Urinary bladder (tissue), 4 donors: ENCODE measurements around the gene FBRS. TPM values are rescaled to one million over a fixed set of nuclear protein-coding genes. Genes with fewer than 3 reads are reported as not detected.

Experiments used
- DNase-seq: peaks from one replicate; pipeline ENCODE4 v3.0.0-alpha.2; 2015; ENCODE audit errors: extremely low spot score
- H3K27ac ChIP-seq: one replicate; pipeline ENCODE4 v1.5.1; 2013; ENCODE audit warnings: low read depth, mild to moderate bottlenecking, moderate library complexity
- H3K36me3 ChIP-seq: one replicate; pipeline ENCODE4 v1.6.1; 2013; ENCODE audit warnings: mild to moderate bottlenecking, moderate library complexity; ENCODE audit not compliant: insufficient read depth
- H3K4me1 ChIP-seq: one replicate; pipeline ENCODE4 v1.6.1; 2013; ENCODE audit warnings: mild to moderate bottlenecking, moderate library complexity; ENCODE audit not compliant: insufficient read depth
- H3K4me3 ChIP-seq: one replicate; pipeline ENCODE4 v1.5.1; 2013; ENCODE audit warnings: low read depth, low read length
- WGBS: extraction: QIAGEN DNeasy Blood & Tissue Kit; methylation state at CpG from one replicate; pipeline ENCODE4 v1.1.7; 2013; 5-methylcytosine and 5-hydroxymethylcytosine counted together
- polyA plus RNA-seq: library from polyadenylated mRNA; stranded (reverse); fragments of 200-250 nt; gene quantifications from one replicate; pipeline ENCODE4 v1.2.3, GENCODE V29; 2013
- total RNA-seq: library from RNA; depleted of rRNA; stranded (reverse); fragments of >200 nt; gene quantifications from one replicate; pipeline ENCODE4 v1.2.3, GENCODE V29; 2014
- donor health status: healthy with polysubstance abuse.
- donor health status: healthy.

Gene FBRS
- total and polyA plus RNA-seq, 2 donors = 18.8 to 52.3 TPM

GRCh38 chr16:30663820-30664219 lies 5.6 kb downstream of the FBRS start:
- DNase-seq = no peak
- Histone ChIP-seq H3K4me3 (no peak overlapping the region), H3K36me3 (peaks cover 16% of the 10 kb centered on the region), H3K27ac (no peak overlapping the region), H3K4me1 (no peaks in the 10 kb centered on the region)
- 79% methylated on average over 9 of the region's 9 CpGs for WGBS

- 89% methylated on average over 15 of the region's 15 CpGs for WGBS
- Histone ChIP-seq H3K36me3 (peaks cover 16% of the 10 kb centered on the region), H3K4me3 (no peak overlapping the region), H3K4me1 (no peaks in the 10 kb centered on the region), H3K27ac (no peak overlapping the region)
- DNase-seq = no peak
Observed at GRCh38 chr16:30664616-30665109, 6.4 kb downstream of the FBRS start.

- H3K36me3 ChIP-seq = peaks cover 18% of the 10 kb centered on the region
- no peak for DNase-seq
- H3K4me1 ChIP-seq = no peaks in the 10 kb centered on the region
- 88% methylated on average over 22 of the region's 22 CpGs for WGBS
- no peak overlapping the region for H3K4me3 ChIP-seq
- no peak overlapping the region for H3K27ac ChIP-seq
Observed at GRCh38 chr16:30665155-30665829, 7.1 kb downstream of the FBRS start.

GRCh38 chr16:30665830-30666190 lies 7.6 kb downstream of the FBRS start:
- no peak for DNase-seq
- WGBS = 73% methylated on average over 4 of the region's 4 CpGs
- no peak overlapping the region for H3K27ac ChIP-seq
- H3K36me3 ChIP-seq = peaks cover 18% of the 10 kb centered on the region
- H3K4me1 ChIP-seq = no peaks in the 10 kb centered on the region
- no peak overlapping the region for H3K4me3 ChIP-seq

GRCh38 chr16:30666681-30667080 lies 8.4 kb downstream of the FBRS start:
- 79% methylated on average over 7 of the region's 7 CpGs for WGBS
- Histone ChIP-seq H3K4me3 (no peak overlapping the region), H3K27ac (no peak overlapping the region), H3K36me3 (peaks cover 17% of the 10 kb centered on the region), H3K4me1 (no peaks in the 10 kb centered on the region)
- DNase-seq = no peak

GRCh38 chr16:30667361-30667905 lies 9.2 kb downstream of the FBRS start:
- H3K36me3 ChIP-seq = peaks cover 17% of the 10 kb centered on the region
- H3K4me1 ChIP-seq = no peaks in the 10 kb centered on the region
- DNase-seq = no peak
- no peak overlapping the region for H3K27ac ChIP-seq
- 93% methylated on average over 11 of the region's 11 CpGs for WGBS
- H3K4me3 ChIP-seq = no peak overlapping the region

GRCh38 chr16:30668393-30668792 lies 10.2 kb downstream of the FBRS start:
- DNase-seq = no peak
- H3K36me3 ChIP-seq = peaks cover 17% of the 10 kb centered on the region
- no peaks in the 10 kb centered on the region for H3K4me1 ChIP-seq
- WGBS = 88% methylated on average over 12 of the region's 12 CpGs
- H3K27ac ChIP-seq = no peak overlapping the region
- no peak overlapping the region for H3K4me3 ChIP-seq

GRCh38 chr16:30669026-30669902 lies 11.0 kb downstream of the FBRS start:
- WGBS = 90% methylated on average over 41 of the region's 41 CpGs

GRCh38 chr16:30669903-30670824 lies 11.9 kb downstream of the FBRS start:
- no peak overlapping the region for H3K27ac ChIP-seq
- H3K36me3 ChIP-seq = peaks cover 15% of the 10 kb centered on the region
- no peak overlapping the region for H3K4me3 ChIP-seq
- no peak for DNase-seq
- WGBS = 81% methylated on average over 14 of the region's 14 CpGs
- H3K4me1 ChIP-seq = no peaks in the 10 kb centered on the region

More at GRCh38 chr16:30669026-30669902, 11.0 kb downstream of the FBRS start:
- H3K27ac ChIP-seq = no peak overlapping the region
- DNase-seq = no peak
- peaks cover 17% of the 10 kb centered on the region for H3K36me3 ChIP-seq
- H3K4me3 ChIP-seq = no peak overlapping the region
- no peaks in the 10 kb centered on the region for H3K4me1 ChIP-seq

GRCh38 chr16:30675143-30675542 lies 16.9 kb downstream of the FBRS start:
- Histone ChIP-seq H3K4me3 (no peak overlapping the region), H3K4me1 (no peaks in the 10 kb centered on the region), H3K36me3 (peaks cover 1% of the 10 kb centered on the region), H3K27ac (no peak overlapping the region)
- DNase-seq = no peak
- 85% methylated on average over 10 of the region's 10 CpGs for WGBS

- DNase-seq = no peak
- H3K4me1 ChIP-seq = no peaks in the 10 kb centered on the region
- WGBS = 60% methylated on average over 11 of the region's 11 CpGs
- H3K4me3 ChIP-seq = no peak overlapping the region
- H3K36me3 ChIP-seq = no peaks in the 10 kb centered on the region
- H3K27ac ChIP-seq = no peak overlapping the region
Observed at GRCh38 chr16:30677931-30678585, 19.8 kb downstream of the FBRS start.

- 78% methylated on average over 3 of the region's 3 CpGs for WGBS
- Histone ChIP-seq H3K4me3 (no peak overlapping the region), H3K36me3 (no peaks in the 10 kb centered on the region), H3K4me1 (no peaks in the 10 kb centered on the region), H3K27ac (no peak overlapping the region)
- DNase-seq = no peak
Observed at GRCh38 chr16:30678586-30678970, 20.3 kb downstream of the FBRS start.

- H3K36me3 ChIP-seq = no peaks in the 10 kb centered on the region
- DNase-seq = no peak
- no peak overlapping the region for H3K27ac ChIP-seq
- no peaks in the 10 kb centered on the region for H3K4me1 ChIP-seq
- WGBS = 87% methylated on average over 3 of the region's 3 CpGs
- no peak overlapping the region for H3K4me3 ChIP-seq
Observed at GRCh38 chr16:30680326-30680725, 22.1 kb downstream of the FBRS start.
